ENCODE measurements around the gene GALNT9.

DNA sequence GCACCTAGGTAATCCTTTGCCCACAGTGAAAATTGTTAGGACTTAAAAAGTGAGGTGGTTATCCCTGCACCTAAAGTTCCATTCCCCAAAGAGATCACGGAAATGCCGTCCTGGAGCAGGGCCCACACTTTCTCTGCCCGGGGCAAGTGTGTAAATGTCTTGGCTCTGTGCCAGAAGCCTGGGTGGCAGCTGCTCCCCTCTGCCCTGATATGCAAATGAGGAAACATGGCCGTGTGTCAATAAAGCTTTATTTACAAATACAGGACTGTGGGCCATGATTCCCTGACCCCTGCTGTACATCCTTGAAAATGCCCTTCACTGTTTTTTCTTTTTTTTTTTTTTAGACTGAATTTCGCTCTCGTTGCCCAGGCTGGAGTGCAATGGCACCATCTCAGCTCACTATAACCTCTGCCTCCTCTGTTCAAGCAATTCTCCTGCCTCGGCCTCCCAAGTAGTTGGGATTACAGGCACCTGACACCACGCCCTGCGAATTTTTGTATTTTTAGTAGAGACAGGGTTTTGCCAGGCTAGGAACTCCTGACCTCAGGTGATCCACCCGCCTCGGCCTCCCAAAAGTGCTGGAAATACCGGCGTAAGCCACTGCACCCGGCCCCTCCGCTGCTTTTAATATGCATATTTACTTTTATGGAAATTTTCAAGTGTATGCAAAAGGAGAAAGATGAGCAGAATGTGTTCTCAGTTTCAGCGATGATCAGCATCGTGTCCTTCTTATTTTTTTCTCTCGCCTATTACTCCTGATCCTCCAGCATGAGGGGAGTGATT lies 75.5 kb downstream of the GALNT9 start:
- TF ChIP-seq CTCF (IDR thresholded peaks at IDR 0.05) = no peak
- TF ChIP-seq POLR2A (IDR thresholded peaks at IDR 0.05) = no peak
- no peak for TF ChIP-seq POLR2AphosphoS5 (IDR thresholded peaks at IDR 0.05)
